SH-SY5Y (cell line): ENCODE results near the gene RTL10.

Experiments
- GATA2 ChIP-seq: IDR thresholded peaks from 2 replicates; pipeline ENCODE4 v1.6.1; 2011; ENCODE audit warnings: mild to moderate bottlenecking, low read depth, low read length
- GATA3 ChIP-seq: IDR thresholded peaks from 2 replicates; pipeline ENCODE4 v1.6.1; 2011; ENCODE audit warnings: low read depth, mild to moderate bottlenecking, low read length, moderate library complexity

RTL10 gene

DNA sequence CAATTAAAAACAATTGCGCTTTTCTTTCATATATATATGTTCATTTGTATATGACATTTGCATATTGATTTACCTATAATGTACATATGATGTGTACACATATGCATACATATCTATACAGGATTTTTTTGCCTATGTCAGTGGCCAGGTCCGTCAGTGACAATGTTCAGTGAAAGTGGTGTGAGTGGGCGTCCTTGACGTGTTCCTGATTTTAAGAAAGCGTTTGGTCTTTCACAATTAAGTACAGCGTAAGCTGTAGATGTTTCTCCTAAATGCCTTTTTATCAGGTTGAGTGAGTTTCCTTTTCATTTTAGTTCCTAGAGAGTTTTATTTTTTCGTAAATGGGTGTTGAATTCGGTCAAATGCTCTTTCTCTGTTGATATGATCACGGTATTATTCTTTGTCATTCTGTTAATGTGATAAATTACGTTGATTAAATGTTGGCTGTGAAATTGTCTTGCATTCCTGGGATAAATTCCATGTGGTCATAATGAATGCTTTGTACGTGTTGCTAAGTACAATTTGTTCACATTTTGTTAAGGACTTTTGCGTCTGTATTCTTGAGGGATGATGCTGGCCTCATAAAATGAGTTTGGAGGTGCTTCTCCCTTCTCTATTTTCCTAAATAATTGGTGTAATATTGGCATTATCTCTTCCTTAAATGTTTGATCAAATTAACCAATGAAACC lies 10.6 kb upstream of the RTL10 start:
- TF ChIP-seq GATA2, result no peak
- TF ChIP-seq GATA3, result no peak

DNA sequence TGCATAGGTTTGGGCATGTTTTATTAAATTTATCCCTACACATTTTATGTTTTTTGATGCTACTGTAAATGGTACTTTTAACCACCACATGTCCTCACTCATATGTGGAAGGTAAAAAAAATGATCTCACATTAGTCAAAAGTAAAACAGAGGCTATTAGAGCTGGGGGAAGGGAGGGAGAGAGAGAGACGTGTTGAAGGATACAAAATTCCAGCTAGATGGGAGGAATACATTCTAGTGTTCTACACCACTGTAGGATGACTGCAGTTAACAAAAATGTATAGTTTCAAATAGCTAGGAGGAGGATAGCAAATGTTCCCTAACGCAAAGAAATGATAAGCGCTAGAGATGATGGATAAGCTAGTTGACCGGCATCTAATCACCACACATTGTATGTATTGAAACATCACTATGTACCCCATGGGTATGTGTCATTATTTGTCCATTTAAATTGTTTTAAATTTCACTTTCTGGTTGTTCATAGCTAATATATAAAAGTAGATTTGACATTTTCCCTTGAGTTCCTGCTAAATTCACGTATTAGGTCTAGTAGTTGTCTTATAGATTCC lies 9.9 kb upstream of the RTL10 start:
- TF ChIP-seq GATA3, result no peak
- TF ChIP-seq GATA2, result no peak

DNA sequence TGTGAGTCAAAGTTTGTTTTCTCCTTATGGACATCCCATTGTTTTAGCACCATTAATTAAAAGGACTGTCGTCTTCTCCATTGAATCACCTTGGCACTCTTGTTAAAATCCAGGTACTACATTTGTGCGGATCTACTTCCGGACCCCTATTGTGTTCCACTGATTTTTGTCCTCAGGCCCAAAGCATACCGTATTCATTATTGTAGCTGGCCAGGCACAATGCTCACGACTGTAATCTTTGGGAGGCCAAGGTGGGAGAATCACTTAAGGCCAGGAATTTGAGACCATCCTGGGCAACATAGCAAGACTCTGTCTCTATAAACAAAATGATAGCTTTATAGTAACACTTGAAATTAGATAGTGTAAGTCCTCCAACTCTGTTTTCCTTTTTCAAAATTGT lies 8.9 kb upstream of the RTL10 start:
- TF ChIP-seq GATA3, result no peak

DNA sequence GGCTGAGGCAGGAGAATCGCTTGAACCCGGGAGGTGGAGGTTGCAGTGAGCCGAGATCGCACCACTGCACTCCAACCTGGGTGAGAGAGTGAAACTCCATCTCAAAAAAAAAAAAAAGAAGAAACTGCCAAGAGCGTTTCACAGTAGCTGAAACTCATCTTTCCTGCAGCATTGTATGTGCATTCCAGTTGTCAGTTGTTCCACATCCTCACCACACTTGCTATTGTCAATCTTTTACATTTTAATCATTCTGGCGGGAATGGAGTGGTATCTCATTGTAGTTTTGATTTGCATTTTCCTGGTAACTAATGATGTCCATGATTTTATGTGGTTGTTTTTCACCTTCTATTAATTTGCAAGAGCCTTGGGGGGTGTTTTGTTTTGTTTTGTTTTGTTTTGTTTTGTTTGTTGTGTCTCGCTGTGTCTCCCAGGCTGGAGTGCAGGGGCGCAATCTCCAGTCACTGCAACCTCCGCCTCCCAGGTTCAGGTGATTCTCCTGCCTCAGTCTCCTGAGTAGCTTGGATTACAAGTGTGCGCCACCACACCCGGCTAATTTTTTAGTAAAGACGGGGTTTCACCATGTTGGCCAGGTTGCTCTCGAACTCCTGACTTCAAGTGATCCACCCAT lies 8.1 kb upstream of the RTL10 start:
- TF ChIP-seq GATA3 (no peak), GATA2 (no peak)

DNA sequence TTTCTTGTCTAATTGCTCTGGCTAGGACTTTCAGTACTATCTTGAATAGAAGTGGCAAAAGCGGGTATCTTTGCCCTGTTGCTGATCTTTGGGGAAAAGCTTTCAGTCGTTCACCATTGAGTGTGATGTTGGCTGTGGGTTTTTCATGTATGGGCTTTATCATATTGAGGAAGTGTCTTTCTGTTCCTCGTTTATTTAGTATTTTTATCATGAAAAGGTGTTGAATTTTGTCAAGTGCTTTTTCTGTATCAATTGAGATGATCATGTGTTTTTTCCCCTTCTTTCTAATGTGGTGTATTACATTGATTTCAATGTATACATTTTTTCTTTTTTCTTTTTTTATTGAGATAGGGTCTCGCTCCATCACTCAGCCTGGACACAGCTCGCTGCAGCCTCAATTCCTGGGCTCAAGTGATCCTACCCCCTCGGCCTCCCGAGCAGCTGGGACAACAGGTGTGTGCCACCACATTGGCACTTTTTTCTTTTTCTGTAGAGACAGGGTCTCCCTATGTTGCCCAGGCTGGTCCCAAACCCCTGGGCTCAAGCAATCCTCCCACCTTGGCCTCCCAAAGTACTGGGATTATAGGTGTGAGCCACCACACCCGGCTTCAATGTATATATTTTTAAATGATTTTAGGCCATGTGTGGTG lies 5.3 kb upstream of the RTL10 start:
- TF ChIP-seq GATA3 (no peak), GATA2 (no peak)

DNA sequence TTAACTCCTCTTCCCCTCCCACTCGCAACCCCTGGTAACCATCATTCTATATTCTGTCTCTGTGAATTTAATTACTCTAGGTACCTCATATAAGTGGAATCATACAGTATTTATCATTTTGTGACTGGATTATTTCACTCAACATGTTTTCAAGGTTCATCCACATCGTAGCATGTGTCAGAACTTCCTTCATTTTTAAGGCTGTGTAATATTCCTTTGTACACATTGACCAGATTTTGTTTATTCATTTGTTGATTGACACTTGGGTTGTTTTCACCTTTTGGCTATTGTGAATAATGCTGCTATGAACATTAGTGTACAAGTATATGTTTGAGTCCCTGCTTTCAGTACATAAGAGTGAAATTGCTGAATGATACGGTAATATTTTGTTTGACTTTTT lies 2.7 kb upstream of the RTL10 start:
- TF ChIP-seq GATA2 (no peak), GATA3 (no peak)

DNA sequence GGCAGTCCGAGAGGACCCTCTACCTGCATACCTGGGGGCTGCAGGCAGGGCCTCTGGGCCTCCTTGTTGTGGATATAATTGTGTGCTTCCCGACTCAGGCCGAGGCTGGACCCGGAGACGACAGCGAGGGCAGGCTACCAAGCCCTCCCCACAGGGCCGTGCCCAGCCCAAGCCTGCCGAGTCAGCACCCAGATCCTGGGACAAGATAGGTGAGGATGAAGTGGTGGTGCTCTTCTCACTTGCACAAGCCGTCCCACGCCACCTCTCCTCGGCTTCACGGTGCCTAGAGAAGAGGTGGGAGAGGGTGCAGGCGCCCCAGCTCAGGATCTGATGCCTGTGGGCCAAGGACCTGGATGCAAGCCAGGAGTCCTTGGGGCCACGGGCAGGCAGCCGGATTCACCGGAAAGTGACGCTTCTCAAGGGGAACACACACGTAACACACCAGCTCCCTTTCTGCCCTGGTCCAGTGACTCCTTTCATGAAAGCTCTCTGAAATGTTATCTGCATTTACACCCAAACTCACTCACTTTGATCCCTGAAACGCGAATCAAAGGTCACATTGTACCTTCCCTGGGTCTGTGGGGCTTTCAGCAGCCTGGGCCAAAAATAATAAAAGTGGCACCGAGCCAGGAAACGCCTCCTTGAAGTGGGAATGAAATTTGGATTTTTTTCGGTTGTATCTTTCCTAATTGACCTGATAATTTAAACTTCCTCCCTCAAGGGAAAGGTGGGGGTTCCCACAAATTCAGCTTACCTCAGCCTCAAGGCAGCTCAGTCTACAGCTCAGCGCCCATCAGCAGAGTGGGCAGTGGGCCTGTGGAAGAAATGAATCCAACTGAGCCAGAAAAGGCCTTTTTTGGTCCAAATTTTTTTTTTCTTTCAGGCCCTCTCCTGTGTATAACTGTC lies 1.1 kb upstream of the RTL10 start:
- peak; percentile 91 for TF ChIP-seq GATA2
- no peak for TF ChIP-seq GATA3

DNA sequence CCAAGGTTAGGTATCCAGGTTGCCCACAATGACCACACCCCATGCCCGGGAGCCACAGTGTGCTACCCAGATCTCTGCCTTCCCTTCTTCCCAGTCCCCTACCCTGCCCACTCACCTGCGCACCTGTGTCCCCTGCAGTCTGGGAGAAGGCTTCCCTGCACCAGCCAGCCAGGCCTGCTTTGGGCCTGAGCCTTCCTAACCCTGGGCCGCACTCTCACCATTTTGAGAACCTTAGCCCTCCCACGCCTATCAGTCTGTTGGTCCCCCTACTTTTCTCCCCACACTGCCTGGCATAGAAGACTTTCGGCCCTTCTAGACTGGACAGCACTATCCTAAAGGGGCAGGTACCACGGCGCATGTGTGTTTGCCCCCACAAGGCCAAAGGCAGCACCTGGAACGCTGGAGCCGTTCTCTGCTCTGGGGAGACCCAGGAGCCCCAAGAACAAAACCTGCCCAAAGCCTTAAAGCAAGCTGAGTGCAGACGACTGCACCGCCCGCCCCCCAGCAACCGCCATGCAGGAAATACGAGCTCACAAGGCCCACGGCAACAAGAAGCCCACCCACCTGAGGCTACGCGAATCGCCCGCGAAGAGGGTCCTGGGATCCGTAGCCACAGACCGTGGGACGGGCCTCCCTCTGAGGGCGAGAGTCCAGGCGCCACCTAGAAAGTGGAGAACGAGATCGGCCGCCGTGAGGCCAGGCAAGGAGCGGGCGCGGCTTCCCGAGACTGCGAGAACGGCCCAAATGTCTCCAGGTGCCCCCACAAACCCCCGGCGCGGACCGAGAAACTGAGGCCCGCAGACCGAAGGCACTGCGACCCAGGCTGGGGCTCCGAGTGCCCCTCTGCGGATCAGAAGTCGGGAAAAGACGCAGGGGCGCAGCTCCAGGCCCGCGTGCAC lies 546 bp downstream of the RTL10 start:
- no peak for TF ChIP-seq GATA2
- TF ChIP-seq GATA3, result no peak

DNA sequence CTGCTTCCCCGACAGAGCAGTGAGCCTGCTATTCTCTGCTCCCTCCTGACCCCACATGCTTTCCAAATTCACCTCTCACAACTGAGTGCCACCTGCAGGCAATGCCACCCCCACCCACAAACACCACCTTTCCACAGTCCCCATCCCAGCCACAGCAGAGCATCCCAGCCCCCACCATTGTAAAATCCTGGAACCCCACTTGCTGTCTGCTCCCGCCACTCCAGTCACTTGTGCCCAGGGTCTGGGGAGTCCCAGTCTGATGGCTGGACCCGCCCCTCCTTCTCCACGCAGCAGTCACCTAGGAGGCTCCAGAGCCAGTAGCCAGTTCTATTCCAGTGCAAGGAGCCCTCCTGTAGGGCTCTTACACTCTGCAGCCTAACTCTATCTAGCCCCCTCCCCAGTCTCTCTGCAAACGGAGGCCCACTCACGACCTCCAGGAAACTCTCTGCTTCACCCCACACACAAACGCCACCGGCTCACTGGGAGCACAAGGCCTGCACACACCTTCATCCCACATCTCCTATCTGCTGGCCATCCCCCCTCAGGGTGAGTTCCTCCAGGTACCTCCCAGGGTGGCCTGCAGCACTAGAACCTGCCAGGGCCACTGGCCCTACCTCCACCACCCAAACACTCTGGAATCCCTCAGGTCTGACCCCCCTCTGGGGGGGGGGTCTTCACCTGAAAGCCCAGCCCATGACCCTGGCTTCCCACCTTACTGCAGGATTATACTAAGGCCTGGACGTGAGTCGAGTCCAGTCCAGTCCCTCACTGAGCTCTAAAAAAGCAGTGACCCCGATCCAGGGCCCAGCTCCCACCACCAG lies 1.4 kb downstream of the RTL10 start:
- no peak for TF ChIP-seq GATA2
- TF ChIP-seq GATA3, result no peak

DNA sequence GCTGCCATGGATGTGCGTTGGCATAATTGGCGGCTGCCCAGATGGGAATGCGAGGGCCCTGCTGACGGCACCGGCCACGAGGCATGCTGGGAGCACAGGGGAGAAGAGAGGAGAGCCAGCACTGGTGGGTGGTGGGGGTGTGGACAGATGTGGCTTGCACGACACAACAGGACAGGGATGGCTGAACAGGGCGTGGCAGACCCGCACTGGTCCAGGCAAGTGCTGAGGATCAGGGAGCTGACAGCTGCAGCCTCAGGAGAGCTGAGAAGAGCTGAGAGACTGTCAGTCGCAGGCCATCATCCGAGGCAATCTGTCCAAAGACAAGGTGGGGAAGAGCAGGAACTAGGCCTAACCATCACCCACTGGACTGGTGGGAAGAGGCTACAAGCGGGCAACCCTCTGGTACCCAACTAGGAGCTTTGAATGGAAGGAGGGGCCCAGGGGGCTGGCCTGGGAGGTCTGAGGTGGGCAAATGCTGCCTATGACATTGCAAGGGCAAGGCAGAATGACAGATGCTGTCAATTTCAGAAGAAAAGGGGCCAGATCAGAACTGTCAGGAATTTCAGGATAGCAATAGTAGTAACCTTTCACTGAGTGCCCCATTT lies 2.4 kb downstream of the RTL10 start:
- no peak for TF ChIP-seq GATA2
- no peak for TF ChIP-seq GATA3

DNA sequence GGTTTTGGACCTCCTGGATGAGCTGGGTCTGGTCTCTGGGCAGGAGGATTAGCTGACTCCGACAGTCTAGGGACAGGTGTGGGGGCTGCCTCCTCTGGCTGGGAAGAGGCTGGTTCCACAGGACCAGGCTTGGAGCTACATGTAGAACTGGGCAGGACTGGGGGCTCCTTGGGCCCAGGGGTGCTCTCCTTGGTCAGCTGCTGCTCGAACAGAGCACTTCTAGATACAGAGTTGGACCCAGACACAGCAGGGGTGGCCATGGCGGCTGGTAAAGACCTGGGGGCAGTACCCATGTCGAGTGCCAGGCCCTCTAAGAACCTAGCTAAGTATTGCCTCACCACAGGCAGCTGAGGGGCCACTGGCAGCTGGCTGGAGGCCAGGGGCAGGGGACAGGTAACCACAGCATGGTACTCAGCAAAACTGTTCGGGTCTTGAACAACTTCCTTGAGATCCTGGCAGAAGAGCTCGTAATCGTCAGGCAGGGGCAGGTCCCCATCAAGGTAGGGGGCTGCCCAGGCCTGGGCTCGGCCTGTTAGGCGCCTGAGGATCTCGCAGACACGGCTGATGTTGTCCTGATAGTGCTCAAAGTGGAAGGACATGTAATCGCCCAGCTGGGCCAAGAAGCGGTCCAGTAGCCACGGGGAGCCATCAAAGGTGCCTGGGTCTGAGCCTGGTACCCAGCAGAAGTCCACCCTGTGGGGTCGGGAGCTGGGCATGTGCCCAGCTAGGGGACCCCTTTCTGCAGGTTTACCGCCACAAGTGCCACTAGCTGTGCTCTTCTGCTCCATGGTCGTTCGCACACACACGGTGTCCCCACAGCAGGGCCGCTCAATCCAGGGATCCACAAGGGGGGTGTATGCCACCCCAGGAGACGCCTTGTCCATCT lies 3.1 kb downstream of the RTL10 start:
- no peak for TF ChIP-seq GATA3
- no peak for TF ChIP-seq GATA2

DNA sequence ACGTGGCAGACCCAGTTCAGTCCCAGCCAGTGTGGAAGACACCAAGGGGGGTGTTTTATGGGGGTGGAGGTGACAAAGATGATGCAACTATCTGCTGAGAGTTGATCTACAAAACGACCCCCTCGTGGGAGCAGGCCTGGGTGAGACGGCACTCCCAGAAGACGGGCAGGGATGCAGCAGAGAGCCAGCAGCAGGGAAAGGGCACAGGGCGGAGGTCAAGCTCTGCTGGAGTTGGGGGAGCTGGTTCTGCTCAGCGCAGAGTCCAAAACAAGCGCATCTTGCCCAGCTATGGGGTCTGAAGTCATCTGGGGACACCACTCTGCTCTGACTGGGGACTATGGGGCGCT lies 3.9 kb downstream of the RTL10 start:
- TF ChIP-seq GATA3, result no peak
- no peak for TF ChIP-seq GATA2
